ENCODE data around the gene TMEM109.
"Not testable (repeated sequence)": the region's sequence is repeated elsewhere in the genome, so short reads cannot be mapped to it uniquely, and the experiment has no call there.

TMEM109 gene

DNA sequence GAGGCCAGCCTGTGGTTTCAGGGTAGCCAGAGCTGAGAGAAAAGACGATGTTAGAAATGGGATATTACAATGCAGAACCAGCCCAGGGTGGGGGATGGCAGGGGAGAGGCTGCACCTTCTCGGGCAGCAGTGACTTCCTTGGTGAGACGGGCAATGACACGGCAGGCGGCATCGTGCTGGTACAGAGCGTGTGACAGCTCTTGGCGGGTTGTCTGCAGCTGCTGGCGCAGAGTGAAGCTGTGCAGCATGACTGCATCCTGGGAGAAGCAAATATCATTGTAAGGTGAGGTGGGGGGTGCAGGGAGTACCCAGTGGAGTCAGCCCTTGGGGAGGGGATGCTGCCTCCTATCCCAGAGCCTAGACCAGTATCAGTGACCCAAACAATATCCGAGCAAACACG is 11.3 kb upstream of the TMEM109 start:
- H3K4me3 ChIP-seq (ENCODE audit: low read length): no peak overlapping the region
- TF ChIP-seq, protein P1, sequence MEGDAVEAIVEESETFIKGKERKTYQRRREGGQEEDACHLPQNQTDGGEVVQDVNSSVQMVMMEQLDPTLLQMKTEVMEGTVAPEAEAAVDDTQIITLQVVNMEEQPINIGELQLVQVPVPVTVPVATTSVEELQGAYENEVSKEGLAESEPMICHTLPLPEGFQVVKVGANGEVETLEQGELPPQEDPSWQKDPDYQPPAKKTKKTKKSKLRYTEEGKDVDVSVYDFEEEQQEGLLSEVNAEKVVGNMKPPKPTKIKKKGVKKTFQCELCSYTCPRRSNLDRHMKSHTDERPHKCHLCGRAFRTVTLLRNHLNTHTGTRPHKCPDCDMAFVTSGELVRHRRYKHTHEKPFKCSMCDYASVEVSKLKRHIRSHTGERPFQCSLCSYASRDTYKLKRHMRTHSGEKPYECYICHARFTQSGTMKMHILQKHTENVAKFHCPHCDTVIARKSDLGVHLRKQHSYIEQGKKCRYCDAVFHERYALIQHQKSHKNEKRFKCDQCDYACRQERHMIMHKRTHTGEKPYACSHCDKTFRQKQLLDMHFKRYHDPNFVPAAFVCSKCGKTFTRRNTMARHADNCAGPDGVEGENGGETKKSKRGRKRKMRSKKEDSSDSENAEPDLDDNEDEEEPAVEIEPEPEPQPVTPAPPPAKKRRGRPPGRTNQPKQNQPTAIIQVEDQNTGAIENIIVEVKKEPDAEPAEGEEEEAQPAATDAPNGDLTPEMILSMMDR (IDR thresholded peaks at IDR 0.05; ENCODE audit: insufficient read depth, low read depth, low read length, missing control alignments): no peak
- DNase-seq (ENCODE audit: low read depth): no peak

DNA sequence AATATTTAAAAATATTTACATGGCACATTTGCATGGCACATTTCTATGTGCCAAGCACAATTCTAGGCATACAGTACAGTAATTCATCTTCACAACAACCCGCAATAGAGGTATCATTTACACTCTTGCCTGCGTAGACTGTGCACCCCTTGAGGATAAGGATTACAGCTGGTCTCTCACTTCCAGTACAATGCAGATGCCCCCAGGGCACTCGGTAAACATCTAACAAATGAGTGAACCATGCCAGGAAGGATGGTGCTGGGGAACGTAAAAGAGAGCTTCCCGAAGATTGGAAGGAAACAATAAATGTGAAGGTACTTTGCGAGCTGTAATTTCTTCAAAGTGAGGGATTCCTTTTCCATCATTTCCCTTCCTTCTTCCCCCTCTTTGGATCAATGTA is 8.9 kb upstream of the TMEM109 start:
- H3K4me3 ChIP-seq (ENCODE audit: low read length): peak overlapping the region; percentile 96
- TF ChIP-seq, protein P1 (IDR thresholded peaks at IDR 0.05; ENCODE audit: insufficient read depth, low read depth, low read length, missing control alignments): no peak
- peak; percentile 36 for DNase-seq (ENCODE audit: low read depth)

DNA sequence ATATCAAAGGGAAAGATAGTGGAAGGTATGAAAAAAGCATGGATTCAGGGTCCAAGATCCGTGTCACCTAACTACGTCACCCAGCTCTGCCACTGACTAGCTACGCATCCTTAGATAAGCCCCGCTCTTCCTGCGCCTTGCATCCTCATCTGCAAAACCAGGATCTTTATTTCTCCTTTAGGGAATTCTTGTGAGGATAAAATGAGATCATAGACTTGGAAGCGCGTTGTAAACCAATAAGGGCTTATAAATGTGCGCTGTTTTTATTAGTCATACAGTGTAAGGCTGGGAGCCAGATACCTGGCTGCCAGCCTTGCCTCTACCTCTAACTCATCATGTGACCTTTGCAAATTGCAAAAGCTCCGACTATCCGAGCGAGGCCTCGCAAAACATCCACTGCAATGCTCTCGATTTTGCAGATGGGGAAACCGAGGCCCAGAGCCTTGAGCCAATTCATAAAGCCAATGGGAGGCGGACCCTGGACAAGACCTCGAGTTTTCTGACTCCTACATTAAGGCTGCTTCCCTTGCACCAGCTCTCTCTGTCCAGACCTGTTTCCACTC is 8.3 kb upstream of the TMEM109 start:
- peak; percentile 87 for DNase-seq (ENCODE audit: low read depth)
- peak overlapping the region; percentile 96 for H3K4me3 ChIP-seq (ENCODE audit: low read length)
- TF ChIP-seq, protein P1 (IDR thresholded peaks at IDR 0.05; ENCODE audit: insufficient read depth, low read depth, low read length, missing control alignments): no peak

DNA sequence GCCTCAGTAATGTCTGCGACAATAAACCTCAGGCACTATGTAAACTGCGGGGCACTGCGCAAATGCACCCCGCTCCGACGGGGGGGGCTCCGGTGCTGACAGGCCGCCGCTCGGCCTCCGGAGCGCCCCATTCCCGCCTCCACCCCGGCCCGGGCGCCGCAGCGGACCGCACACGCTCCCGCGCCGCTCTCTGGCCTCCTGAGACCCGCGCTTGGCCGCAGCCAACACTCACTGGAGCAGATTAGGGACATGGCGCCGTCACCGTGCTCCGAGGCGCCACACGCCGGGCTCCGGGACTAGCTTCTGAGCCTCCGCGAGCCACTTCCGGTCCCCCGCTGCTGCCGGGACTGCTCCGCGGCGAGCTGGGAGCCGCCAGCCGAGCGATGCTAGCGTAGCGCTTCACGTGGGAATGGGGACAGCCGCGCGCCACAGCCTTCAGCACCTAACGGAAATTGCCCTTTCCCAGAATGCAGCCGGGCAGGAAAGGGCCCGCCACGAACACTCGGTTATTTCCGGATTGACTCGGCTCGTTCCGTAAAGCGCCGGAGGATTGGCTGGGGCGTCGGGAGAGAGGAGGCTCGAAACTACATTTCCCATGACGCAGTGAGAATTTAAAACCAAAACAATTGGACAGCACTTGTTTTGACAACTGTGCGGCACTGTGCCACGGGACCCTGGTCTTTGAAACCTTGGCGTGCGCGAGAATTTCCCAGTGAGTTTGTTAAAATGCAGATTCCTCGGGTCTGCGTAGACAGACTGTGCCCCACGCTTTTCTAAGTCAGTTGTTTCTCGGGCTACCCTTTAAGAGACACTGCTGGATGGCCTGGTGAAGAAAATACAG is 7.6 kb upstream of the TMEM109 start, which contains the start of gene PRPF19:
TSS of gene PRPF19 (minus strand) at position 454 of the 841 bp plus-strand sequence. CDS start at position 251, 203 bp downstream.
- peak; percentile 96 for DNase-seq (ENCODE audit: low read depth)
- H3K4me3 ChIP-seq (ENCODE audit: low read length): peak within 1 kb of the TSS; percentile 96
- TF ChIP-seq, protein P1 (IDR thresholded peaks at IDR 0.05; ENCODE audit: insufficient read depth, low read depth, low read length, missing control alignments): no peak

DNA sequence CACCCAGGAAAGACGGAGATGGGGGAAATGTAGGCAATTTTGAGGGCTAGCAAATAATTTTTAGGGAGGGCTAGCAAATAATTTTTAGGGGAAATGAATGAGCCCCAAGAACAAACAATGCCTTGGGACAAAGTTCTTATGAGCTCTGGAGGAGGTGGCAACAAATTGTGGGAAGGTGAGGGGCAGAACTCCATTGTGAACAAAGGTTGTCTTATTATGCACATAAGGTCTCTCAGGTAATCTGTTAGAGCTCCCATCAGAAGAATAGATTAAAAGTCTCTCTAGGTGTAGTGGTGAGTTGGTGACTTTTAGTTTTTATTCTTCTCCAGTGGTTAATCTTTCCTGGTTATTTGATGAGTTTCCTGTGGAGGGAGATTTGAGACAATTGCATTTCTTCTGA is 5.2 kb upstream of the TMEM109 start:
- no peak overlapping the region for H3K4me3 ChIP-seq (ENCODE audit: low read length)
- DNase-seq (ENCODE audit: low read depth): no peak
- TF ChIP-seq, protein P1 (IDR thresholded peaks at IDR 0.05; ENCODE audit: insufficient read depth, low read depth, low read length, missing control alignments): no peak

DNA sequence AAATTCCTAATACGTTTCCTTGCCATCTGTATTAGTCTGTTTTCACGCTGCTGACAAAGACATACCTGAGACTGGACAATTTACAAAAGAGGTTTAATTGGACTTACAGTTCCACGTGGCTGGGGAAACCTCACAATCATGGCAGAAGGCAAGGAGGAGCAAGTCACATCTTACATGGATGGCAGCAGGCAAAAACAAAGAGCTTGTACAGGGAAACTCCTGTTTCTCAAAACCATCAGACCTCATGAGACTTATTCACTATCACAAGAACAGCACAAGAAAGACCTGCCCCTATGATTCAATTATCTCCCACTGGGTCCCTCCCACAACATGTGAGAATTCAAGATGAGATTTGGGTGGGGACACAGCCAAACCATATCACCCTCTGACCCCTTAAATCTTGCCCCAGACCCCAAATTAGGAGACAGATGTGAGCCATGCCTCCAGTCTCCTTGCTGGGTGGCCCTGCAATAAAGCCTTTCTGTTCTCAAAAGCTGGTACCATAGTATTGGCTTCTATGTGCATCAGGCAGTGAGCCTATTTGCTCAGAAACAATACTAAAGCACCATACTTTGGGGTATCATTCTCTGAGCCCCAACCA is 4.2 kb upstream of the TMEM109 start:
- DNase-seq (ENCODE audit: low read depth); H3K4me3 ChIP-seq (ENCODE audit: low read length): not testable (repeated sequence)

DNA sequence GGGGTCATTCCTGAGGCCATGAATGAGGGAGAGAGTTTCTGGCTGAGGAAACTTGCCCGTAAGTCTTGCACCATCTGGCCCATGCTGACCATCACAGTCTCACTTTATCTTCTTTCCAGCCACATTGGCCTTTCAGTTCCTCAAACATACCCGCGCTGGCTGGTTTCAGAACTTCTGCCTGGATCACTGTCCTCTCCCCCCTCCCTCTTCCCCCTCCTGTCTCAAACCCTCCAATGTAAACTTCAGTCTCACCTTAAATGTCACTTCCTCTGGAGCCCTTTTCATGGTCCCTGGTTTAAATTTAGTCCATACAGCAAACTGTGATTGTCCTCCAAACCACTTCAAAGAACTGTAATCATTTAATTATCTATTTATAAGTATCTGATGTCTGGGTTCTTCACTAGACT is 3.7 kb upstream of the TMEM109 start:
- TF ChIP-seq, protein P1 (IDR thresholded peaks at IDR 0.05; ENCODE audit: insufficient read depth, low read depth, low read length, missing control alignments): no peak
- no peak for DNase-seq (ENCODE audit: low read depth)

More for the DNA sequence above, 3.7 kb upstream of the TMEM109 start:
- H3K4me3 ChIP-seq (ENCODE audit: low read length): no peak overlapping the region
